GM18526 (cell line): ENCODE data around the gene TRAPPC6A.

Source experiments
- POLR2A ChIP-seq: IDR thresholded peaks from 3 replicates; pipeline ENCODE4 v1.6.1; 2011; ENCODE audit not compliant: insufficient read length; ENCODE audit errors: extremely low read depth

TRAPPC6A gene

DNA sequence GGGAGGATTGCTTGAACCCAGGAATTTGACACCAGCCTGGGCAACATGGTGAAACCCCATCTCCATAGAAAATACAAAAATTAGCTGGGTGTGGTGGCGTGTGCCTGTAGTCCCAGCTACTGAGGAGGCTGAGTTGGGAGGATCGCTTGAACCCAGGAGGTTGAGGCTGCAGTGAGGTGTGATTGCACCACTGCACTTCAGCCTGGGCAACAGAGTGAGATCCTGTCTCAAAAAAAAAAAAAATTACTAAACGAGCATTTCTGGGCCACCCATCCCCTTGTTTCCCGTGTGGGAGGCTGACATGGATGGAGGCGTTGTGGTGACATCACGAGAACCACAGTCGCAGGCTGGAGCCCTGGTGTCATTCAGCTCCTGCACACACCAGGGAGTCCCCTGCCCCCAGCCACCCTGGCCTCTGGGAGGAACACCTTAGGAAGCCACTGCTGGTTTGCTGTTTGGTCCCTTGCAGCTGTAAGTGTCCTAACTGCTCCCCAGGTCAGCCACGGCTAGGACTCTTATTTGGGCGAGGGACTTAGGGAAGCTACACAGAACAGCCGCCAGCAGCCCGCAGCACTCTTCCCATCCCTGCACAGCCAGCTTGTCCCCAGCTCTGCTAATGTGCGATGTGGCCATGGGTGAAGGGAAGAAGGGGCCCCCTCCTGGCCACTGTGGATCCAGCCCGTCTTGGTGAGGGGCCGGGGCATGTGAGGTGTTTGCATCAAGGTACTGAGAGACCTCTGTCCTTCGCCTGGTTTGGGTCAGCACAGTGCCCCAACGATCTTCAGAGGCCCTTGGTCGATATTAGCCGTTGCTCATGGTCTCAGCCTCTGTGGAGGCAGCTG is 30.0 kb downstream of the TRAPPC6A start:
- TF ChIP-seq POLR2A = no peak

DNA sequence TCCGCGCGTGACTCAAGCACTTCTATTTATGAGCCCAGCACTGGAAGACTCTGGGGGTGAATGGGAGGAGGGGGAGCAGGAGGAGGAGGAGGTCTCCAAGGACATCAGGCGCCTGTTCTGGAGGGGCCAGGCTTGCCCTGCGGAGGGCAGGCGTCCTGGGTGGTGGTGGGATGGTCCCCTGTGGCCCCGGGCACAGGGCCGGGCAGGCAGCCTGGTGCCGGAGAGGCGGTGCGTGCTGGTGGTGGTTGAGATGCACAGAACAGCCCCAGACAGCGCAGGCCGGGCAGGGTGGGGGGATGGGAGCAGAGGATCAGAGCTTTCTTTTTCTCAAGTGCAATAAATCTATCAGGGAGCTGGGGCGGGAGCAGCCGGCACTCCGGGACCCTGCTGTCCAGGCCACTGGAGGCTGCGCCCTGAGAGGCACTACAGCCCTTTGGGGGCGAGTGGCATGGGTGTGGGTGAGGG is 31.3 kb downstream of the TRAPPC6A start:
- TF ChIP-seq POLR2A = no peak

DNA sequence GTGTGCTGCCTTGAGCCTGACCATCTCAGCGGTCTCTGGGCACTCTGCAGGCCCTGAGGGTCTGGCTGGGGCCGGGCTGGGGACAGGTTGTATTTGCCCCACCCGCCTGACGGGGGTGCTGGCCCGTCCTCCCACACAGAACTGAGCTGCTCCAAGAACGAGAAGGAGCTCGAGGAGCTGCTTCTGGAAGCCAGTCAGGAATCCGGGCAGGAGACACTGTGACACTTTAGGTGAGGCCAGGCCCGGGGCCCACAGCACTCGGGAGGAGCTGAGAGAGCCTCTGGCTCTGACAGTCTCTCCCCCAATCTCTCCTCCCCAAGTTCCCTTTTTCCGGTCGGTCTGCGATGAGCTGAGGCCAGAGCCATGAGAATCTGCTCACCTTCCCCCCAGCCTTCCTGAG is 31.8 kb downstream of the TRAPPC6A start:
- no peak for TF ChIP-seq POLR2A

DNA sequence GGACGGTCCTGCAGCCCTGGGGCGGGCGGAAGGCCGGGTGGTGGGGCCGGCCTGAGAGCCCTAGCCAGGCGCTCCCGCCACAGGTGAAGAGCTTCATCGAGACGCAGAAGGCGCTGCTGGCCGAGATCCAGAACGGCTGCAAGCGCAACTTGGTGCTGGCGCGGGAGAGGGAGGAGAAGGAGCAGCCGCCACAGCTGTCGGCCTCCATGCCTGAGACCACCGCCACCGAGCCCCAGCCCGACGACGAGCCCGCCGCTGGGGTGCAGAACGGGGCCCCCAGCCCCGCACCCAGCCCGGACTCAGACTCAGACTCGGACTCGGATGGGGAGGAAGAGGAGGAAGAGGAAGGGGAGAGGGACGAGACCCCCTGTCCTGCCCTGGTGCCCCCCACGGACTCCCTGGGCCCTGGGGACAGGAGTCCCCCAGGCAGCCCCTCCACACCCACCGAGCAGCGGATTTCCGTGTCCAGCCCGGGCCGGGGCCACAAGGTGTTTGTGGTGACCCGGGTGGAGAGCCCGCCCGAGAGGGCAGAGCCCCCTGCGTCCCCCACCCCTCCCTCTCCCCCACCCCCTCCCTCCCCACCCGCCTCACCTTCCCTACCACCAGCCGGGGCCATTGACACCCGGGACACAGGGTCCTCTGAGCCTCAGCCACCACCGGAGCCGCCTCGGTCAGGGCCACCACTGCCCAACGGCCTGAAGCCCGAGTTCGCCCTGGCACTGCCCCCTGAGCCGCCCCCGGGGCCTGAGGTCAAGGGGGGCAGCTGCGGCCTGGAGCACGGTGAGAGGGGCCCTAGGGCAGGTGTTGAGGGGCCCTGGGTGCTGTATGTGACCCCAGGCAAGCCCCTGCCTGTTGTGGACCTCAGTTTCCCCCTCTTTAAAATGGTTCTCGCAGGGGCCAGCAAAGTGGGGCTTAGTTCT is 32.5 kb downstream of the TRAPPC6A start:
- TF ChIP-seq POLR2A = no peak

DNA sequence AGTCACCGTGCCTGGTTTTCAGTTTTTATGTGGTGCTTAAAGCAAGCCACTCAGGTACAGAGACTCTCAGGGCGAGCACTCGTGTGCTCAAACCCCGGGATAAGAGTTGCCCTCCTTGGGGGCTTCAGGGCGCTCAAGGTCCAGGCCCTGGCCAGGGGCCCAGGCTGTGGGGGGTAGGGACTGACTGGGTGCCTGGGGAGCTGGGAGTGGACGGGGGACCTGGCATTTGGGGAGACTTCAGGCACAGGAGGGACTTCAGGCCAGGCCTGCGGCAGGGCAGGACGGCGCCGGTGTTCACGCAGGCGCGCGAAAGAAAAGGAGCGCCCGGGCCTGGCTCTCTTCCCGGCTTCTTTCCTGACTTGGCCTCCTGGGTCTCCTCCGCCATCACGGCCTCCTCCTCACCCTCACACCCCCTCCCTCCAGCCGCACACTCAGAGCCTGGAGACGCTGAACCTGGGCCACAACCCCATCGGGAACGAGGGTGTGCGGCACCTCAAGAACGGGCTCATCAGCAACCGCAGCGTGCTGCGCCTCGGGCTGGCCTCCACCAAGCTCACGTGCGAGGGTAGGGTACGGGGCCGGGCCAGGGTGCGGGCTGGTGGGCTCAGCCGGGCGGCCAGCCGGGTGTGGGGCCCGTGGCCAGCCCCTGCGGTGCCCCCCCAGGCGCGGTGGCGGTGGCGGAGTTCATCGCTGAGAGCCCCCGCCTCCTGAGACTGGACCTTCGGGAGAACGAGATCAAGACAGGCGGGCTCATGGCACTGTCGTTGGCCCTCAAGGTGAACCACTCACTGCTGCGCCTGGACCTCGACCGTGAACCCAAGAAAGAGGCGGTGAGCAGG is 33.4 kb downstream of the TRAPPC6A start:
- no peak for TF ChIP-seq POLR2A

DNA sequence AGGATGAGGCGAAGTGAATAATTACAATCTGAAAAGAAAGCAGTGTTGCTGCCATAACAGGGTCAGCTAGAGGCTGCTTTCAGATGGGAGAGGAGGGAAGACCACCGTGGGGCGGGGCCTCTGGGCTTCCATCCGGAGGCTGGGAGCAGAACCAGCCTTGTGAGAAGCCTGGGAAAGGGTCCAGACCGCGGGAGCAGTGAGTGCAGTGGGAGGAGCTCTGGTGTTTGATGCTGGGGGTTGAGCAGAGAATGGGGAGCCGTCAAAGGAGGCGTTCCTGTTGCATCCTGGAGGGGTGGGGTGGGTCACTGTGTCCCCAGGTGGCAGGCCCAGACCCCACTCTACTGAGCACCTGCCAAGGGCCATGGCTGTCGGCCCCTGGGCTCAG is 35.3 kb downstream of the TRAPPC6A start:
- TF ChIP-seq POLR2A = no peak

DNA sequence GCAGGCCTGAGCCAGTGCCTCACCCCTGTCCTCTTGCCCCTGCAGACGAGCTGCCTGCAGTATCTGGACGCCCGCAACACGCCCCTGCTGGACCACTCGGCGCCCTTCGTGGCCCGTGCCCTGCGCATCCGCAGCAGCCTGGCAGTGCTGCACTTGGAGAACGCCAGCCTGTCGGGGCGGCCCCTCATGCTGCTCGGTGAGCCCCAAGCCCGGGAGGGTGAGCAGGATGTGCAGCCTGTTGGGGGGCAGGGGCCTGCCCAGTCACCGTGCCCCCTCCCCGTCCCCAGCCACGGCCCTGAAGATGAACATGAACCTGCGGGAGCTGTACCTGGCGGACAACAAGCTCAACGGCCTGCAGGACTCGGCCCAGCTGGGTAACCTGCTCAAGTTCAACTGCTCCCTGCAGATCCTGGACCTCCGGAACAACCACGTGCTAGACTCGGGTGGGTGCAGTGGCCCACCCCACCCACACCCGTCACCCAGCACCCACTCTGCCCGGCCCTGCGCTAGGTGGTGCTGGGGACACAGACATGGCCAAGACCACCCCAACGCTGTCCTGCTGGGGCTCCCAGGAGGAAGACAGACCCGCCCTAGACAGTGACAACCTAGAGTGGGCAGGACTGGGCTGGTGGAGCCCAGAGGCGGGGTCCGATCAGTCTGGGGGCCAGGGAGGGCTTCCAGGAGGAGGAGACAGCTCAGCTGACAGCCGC is 35.9 kb downstream of the TRAPPC6A start:
- TF ChIP-seq POLR2A = no peak

DNA sequence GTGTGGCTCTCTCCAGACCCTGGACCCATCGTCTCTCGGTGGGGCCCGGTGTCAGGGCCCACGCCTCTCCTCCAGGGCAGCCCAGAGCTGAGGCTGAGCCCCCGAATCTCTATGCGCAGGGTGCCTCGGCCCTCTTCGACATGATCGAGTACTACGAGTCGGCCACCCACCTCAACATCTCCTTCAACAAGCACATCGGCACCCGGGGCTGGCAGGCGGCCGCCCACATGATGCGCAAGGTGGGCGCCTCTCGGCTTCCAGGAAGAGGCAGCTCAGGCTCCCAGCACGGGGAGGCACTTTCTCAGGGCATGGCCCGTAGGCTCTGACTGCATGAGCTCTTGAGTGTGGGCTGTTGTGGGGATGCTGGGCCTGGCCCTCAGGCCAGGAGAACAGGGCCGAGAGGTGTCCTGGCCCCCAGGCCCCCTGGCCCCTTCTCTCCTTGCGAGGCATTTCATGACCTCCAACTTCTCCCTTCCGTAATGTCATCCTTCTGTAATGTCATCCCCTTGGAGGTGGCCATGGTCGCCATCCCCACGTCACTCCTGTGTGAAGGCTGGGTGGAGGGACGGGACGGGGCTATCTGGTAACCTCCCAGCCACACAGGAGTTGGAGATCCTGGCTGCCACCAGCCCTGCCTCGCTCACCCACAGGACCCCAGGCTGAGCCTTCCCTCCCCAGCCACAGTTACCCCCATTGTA is 36.7 kb downstream of the TRAPPC6A start:
- TF ChIP-seq POLR2A = no peak

DNA sequence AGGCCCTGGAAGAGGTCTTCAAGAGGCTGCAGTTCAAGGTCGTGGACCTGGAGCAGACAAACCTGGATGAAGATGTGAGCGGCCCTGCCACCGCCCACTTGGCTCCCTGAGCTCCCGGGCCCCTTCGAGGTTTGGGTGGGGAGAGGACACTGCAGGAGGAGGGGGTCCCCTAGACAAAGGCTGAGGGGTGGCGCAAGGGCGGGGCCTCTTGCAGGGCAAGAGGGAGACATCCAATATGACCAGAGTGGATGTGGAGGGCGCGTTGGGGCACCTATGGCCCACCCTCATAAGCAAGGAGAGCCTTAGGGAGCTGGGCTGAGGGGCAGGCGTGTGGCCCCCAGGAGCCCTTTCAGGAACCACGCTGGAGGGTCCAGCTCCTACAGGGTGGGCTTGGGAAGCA is 37.5 kb downstream of the TRAPPC6A start:
- no peak for TF ChIP-seq POLR2A

DNA sequence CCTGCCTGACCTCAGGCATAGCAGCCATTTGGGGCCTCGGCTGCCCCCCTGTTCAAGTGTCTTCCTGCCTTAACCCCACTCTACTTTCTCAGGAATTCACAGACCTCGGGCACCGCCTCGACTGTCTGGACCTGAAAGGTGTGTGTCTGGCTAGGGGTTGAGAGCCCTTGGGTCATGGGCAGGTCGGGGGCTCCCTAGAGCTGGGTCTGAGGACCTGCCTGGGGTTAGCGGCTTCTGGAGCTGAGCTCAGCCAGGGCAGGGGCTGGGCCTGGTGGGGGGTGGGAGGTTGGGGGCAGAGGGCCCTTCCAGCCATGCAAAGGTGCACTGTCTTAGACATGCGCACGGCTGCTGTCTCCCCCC is 37.9 kb downstream of the TRAPPC6A start:
- no peak for TF ChIP-seq POLR2A

DNA sequence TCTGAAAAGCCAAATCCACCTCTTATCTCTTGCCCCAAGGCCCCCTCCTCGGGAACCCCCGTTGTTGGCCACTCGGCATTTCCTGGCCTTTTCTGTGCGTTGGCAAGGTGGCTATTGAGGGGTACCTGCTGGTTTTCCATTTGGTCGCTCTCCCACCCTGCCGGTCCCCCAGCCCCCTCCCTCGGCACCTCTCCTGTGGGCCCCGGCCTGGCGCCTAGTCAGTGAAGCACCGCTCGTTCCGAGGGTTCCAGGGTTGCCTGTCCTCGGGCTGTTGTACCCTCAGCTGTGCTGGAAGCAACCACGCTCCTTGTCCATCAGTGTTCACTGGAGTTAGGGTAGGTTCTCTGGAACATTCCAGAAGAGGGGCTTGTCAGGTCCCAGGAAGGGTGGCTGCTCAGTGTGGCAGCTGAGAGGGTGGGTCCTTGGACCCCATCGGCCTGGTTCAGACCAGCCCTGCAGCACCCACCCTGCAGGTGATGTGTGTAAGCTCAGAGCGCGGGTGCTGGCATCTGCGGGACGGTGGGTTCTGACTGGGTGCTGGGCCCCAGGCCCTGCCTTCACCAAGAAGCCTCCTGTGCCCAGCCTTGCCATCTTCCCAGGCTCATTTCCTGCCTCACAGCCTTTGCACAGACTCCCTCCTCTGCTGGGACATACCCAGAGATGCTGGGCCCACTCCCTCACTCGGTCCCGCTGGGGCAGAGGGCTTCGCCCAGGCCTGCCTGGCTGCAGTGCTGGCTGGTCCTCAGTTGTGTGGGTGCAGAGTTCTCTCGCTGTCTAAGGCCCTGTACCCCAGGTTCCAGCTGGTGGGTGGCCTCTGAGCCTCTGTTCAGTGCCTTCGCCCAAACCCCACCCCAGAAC is 38.5 kb downstream of the TRAPPC6A start:
- no peak for TF ChIP-seq POLR2A

DNA sequence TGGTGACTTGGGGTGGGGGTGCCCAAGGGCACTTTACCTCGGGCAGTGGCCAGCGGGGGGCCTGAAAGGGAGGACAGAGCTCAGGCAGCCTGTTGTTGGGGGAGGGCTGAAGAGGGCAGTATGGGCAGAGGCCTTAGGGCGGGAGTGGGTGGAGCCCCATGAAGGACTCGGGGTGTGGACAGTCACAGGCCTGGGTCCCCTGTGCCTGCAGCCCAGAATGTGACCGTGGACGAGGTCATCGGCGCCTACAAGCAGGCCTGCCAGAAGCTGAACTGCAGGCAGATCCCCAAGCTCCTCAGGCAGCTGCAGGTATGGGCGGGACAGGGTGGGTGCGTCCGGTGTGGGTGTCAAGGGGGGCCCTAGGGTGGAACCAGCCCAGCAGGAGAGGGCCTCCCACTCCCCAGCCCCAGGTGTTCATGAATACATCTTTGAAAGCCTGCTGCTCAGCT is 39.7 kb downstream of the TRAPPC6A start:
- TF ChIP-seq POLR2A = no peak

DNA sequence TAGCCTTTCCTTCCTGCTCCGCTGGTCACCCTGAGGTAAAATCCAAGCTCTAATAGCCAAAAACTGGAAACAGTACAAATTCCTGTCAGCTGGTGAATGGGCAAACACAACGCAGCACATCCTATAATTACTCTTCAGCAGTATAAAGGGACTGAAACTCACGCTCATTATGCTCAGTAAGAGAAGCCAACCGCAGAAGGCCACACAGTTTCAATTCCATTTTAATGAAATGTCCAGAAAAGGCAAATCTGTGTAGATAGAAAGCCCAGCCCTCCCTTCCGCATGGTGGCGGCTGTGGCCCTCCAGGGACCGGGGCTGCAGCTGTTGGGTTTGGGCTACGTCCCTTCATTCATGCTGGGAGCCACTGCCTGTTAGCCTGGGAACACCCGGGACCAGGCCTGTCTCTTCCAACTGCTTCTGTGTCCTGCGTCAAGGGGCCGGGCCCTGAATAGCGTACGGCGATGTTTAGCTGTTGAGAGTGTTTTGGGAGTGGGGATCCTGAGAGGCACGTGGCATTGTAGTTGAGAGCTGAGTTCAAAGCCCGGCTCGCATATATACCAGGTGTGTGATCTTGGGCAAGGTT is 40.8 kb downstream of the TRAPPC6A start:
- TF ChIP-seq POLR2A = no peak
